HG03097 (cell line): ENCODE results near the gene PROM1.

Source experiments
- ATAC-seq: cut with Tn5 transposase; IDR thresholded peaks from one replicate; pipeline ENCODE4 v1.9.1; 2021; ENCODE audit not compliant: unreplicated experiment, low FRiP score

The PROM1 gene

GRCh38 chr4:16083241-16084191, at the start of gene PROM1:
Gene PROM1 (minus strand): TSS chr4:16084023. CDS start chr4:16075906, 8,117 bp downstream.
- no peak for ATAC-seq

DNA sequence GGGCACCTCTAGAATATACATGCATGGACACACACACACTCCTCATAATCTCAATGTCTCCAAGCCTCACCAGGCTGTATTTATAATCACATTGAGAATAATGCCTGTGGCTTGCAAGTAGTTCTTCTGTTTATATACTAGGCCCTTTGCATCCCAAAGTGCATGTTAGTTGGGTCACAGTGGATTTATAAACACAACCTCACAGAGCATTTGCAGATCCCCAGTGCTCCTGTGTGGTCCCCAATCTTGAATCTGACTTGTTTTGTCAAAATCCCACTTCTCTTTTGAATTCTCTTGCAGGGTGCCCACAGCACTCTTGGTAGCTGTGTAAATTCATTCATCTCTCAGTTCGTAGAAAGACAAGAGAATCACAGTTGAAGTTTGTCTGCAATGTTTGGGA, 49.6 kb upstream of the PROM1 start:
- ATAC-seq, result no peak

DNA sequence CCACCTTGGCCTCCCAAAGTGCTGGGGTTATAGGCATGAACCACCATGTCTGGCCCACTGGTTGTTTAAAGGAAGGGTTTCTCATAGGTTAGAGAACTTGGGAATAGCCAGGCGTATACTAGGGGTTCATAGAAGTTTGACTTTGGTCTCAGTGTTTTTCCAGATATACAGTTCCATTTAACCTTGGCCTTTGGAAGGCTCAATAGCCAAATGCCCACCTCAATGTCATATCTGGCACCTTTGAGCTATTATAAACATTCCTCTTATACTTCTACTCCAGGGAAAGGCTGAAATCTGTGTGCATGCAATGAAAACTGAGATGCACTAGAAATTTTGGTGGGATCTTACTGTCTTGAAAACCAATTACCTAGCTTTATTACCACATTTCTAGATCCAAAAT, 47.5 kb upstream of the PROM1 start:
- no peak for ATAC-seq

GRCh38 chr4:16129336-16129735, 45.5 kb upstream of the PROM1 start:
- no peak for ATAC-seq

GRCh38 chr4:16126714-16127113, 42.9 kb upstream of the PROM1 start:
- no peak for ATAC-seq

DNA sequence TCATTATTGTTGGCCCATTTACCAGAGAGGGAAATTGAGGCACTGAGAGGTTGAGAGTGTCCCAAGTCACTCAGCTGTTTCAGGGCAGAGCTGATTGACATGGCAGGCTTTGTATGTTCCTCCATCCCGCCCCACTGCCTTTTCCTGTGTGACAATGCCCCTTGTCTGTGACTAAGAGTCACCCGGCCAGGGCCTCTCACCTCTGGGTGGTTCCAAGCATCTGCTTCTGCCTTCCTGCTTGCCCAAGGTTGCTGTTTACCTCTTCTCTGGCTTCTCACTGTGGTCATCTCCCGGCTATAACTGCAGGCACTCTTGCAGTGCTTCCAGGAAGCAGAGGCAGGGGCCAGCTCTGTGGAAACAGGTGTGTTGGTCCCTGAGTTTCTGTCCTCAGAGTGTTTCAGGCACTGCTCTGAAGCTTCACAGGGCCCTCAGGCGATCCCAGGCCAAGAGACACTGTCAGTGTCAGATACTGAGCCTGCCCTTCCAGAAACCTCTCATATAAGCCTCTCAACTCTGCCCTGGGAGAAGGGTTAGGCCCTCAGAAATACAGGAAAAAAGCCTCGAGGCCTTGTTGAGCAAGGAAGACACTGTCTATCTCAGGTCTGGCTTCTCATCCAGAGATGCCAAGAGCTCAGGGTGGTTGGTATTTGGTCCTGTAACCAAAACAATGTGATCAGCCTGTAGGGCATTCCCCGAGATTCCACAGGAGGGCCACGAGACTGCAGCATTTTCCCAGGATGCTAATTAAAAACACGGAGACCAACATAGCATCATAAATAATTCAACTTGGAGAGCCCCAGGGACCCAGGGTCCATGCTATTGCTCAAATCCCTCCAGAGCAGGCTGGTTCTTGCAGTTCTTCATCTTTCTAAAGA, 42.0 kb upstream of the PROM1 start:
- ATAC-seq, result no peak

DNA sequence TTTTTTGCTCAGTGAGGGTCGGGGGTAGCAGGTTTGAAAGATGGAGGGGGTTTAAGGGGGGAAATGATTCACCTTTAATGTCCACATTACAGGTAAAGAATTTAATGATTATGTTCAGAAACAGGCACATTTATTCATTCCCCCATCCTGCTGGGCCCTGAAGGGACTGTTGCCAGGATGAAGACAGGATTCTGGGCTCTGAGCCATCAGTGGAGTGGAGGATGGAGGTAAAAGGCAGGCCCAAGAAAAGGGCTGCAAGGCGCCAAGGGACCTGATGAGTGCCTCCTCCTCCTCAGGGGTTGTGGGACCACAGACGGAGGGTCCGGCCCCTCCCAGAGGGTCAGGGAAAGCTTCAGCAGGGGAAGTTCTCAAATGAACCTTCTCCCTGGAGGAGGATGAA, 40.4 kb upstream of the PROM1 start:
- no peak for ATAC-seq

DNA sequence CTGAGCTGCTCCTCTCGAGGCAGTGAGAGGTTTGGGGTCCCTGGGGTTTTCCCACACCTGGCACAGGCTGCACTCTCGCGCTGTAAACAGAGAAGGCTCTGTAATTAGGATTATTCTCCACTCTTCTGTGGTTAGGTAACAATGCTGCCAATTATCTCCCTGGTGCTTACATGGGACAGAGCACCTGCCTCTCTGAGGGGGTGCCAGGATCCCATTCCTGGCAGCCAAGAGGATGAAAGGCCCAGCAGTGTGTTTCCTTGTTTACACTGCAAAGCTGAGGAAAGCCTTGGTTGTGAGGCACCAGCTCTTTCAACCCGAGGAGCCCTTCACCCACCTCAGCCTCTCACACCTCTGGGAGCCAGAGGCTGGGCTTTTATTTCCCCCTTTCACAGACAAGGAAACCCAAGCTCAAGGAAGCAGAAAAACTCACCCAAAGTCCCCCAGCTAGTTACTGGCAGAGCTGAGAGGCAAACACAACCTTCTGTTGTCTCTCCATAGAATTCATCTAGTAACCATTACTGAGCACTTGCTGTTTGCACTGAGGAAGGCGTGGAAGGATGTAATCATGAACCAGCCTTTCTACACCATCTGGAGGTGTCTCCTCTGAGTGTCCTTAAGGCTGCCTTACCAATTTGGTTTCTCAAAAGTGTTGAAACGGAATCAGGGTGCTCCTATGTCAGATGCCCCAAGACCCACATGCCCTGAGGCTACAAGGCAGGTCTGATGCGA, 39.7 kb upstream of the PROM1 start:
- no peak for ATAC-seq

DNA sequence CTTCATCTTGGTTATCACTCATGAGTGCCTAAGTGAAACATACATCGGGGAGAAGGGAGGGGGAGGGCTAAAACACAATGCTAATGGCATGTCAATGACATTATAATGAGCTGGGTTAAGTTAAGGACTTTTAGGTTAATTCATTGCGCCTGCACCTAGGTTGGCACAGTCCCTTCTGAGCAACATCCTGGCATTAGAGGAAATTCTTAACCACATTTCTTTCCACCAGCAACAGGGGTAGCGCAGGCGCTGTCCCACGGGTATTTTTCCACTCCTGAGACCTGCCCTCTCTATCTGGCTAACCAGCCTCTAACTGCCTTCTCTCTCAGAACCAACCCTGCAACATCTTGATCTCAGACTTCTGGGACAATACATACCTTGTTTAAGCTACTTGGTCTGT, 39.0 kb upstream of the PROM1 start:
- no peak for ATAC-seq

DNA sequence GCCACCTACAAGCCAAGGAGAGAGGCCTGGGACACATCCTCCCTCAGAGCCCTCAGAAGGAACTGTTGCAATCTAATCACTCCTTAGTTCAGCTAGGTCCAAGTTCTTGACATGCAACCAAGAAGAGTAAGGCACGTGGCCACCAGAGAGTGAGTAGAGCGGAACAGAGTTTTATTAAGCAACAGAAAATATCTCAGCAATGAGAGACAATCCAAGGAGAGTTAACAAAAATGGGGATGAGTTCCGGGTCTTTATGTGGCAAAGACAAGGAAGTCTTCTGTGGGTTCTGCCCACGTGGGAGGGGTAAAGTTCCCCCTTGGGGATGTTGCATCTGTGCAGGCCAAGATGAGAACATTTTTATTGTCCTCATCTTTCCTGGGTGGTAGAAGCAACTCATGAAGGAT, 38.5 kb upstream of the PROM1 start:
- no peak for ATAC-seq

DNA sequence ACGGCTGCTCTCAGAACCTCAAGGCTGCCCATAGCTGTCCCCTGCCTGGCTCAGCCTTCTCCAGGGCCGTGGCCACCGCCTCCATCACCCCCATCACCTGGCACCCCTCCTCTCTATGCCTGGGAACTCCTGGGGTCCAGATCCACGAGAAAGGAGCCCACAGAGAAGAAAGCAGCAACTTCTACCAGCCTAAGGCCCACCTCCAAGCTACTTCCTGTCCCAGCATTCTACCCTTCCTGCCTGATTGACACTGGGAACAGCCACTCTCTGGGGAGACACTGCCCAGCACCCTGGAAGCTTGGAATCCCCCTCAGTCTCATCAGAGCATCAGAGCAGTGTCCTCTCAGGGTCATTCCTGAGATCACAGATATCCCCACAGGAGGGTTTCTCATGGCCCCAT, 36.9 kb upstream of the PROM1 start:
- ATAC-seq, result no peak

- no peak for ATAC-seq
Observed at GRCh38 chr4:16119981-16120380, 36.2 kb upstream of the PROM1 start.

GRCh38 chr4:16118090-16118489, 34.3 kb upstream of the PROM1 start:
- no peak for ATAC-seq

DNA sequence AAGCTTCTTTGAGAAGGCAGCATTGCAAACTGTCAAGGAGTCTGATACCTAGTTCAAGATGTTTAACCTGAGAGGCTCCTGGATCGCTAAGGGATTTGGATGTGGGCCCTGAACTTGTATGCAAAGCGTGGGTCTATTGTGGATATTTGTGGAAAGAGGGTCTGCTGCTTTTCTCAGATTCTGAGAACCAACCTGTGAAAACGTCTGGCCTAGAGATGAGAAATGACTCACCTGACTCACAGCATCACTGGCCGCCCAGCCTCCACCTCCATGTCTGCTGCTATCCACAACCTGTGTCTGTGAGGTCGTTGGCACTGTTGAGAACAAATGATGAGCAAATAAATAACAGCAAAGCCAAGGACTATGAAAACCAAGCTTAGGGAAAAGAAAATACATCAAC, 33.3 kb upstream of the PROM1 start:
- no peak for ATAC-seq

DNA sequence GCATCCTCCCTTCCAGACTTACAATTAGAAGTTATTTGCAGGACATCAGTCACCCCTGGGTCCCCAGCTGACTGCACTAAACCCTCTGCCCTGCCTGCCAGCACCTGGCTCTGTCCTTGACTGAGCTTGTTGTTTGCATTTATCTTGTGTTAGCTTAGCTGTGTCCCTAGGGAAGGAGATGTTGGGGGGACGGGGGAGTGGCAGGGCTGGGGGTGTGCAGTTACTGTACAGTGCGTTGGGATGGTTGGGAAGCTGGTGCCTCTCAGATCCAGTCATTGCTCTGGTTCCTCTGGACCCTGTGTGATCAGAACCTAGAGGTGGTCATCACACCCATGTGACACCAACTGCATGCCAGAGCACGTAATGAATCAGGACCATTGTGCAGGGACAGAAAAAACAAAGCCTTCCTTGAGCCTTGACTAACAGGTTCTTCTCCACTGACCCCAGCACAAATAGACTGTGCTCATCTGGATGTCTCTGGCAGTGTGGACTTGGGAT, 32.7 kb upstream of the PROM1 start:
- ATAC-seq, result no peak

DNA sequence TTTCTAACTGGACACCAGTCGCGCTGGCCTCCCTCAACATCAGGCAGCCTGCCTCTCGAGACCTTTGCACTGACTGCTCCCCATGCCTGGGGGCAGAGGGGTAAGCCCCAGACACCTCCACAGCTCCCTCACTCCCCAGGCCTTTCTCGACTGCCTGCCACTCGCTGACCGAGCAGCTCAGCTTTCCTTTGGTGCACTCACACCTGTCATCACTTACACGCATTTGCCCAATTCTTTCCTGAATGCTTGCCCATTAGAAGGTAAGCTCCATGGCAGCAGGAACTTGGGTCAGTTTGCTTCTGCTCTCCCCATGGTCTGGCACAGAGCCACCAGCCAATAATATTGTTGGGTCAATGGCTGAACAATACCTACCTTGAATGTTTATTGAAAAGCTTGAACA, 32.2 kb upstream of the PROM1 start:
- no peak for ATAC-seq

GRCh38 chr4:16114546-16114945, 30.7 kb upstream of the PROM1 start:
- ATAC-seq, result no peak

DNA sequence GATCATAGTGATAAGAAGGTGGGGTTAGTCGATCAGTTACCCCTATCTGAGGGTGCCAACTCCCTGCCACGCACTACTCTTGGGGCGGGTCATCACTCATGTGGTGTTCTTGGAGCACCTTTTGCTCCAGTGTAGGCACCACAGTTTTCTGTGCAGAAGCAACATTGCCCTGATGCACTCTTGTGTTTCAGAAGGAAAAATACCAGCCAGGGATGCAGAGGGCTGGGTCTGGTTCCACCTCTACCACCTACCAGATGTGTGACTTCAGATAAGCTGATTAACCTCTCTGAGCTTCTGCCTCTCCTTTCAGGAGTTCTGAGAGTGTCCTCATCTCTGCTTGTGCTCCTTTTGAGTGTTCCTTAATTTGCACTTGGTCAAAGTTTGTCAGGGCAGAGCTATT, 29.9 kb upstream of the PROM1 start:
- ATAC-seq, result no peak

GRCh38 chr4:16111533-16111932, 27.7 kb upstream of the PROM1 start:
- ATAC-seq, result no peak

- ATAC-seq, result no peak
Observed at GRCh38 chr4:16110661-16111290, 27.0 kb upstream of the PROM1 start.
